HG03565 (cell line): ENCODE results near the gene PTGFRN.

ENCODE experiments used
- ATAC-seq: cut with Tn5 transposase; IDR thresholded peaks from one replicate; pipeline ENCODE4 v1.9.1; 2021; ENCODE audit warnings: mild to moderate bottlenecking, moderate library complexity; ENCODE audit not compliant: unreplicated experiment

Gene PTGFRN

GRCh38 chr1:116940814-116941599 lies 31.3 kb downstream of the PTGFRN start:
- ATAC-seq: no peak

GRCh38 chr1:116941670-116942069 lies 32.0 kb downstream of the PTGFRN start:
- ATAC-seq: no peak

DNA sequence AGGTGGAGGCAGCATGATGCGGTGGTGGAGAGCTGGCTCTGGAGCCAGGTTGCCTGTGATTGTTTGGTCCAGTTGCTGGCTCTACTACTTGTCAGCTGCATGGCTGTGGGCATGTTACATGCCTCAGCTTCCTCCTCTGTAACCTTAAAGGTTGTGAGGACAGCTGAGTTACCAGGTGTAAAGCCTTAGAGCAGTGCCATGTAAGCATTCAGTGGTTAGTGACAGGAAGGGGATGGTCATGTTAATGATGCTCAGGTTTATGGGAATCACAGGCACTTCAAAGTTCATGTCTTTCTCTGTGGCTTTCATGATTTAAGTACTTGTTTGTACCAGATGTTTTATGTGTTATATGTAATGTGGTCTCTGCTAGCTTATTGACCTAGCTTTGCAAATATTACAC lies 32.6 kb downstream of the PTGFRN start:
- no peak for ATAC-seq

- ATAC-seq: no peak
Measured at GRCh38 chr1:116943438-116943837, 33.7 kb downstream of the PTGFRN start.

- ATAC-seq: no peak
Measured at GRCh38 chr1:116944613-116945012, 34.9 kb downstream of the PTGFRN start.

DNA sequence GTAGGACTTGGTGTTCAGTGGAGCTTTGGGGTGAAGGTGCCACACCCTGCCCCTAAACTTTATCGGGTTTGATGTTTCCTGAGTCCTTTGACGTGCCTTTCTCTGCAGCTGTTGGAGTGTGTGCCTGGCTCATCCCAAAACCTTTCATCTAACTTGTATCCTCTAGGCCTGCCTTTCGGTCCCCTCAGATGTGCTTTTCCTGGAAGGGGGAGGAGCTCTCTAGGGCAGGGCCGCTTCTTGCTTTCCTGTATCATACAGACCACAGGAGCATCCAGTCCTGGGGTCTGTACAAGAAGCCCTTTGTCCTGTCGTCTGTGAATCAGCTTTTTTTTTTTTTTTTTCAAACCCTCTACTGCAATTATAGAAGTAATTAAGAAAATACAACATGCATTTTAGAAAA lies 35.7 kb downstream of the PTGFRN start:
- ATAC-seq: no peak

- no peak for ATAC-seq
Measured at GRCh38 chr1:116945996-116946395, 36.3 kb downstream of the PTGFRN start.

DNA sequence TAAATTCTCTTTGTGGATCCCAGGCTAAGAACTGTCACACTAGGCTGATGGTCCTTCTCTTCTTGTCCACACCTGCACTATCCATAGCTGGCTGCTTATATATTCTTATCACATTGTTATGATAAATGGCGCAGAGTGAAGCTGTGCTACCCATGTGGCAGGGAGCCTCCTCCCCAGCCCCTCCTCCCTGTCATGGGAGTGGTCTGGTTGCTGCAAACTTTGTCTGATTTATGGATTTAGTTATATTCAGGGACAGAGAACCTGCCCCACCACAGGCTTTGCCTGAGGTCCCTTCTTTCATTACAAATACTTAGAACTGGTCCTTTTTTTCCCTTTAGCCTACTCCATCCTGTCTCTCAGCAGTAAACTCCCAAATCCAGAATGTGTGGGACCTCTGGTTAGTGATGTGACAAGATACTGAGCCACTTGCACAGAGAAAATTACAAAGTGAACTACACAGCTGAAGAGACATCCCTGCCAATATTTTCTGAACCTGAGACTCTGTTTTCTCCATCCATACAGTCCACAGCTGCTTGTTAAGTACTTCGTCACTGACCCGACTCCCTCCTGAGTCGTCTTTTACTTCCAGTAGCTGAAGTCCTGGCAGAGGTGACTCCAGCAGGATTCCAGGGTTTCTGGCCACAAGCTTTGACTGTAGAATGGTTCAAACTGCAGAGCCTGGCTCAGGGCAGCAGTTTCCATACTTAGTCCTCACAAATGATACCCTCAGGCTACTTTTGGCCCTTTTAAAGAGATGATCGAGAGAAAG lies 37.6 kb downstream of the PTGFRN start:
- ATAC-seq: no peak

- no peak for ATAC-seq
Measured at GRCh38 chr1:116948046-116948445, 38.3 kb downstream of the PTGFRN start.

DNA sequence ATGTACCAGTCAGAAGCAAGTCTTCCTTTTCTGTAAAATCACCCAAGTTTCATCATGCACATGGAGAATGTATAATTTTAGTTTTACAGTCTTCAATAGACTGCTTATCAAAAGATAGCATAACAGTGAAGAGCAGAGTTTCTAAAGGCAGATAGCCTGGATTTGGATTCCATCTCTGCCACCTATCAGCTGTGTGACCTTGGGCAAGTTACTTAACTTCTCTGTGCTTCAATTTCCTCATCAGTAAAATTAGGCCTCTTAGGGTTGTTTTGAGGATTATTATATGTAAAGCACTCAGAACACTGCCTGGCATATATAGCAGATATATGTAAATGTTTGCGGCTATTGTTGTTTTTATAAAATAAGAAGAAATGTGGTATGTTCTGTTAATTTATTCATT lies 38.9 kb downstream of the PTGFRN start:
- ATAC-seq: no peak

GRCh38 chr1:116949213-116949985 lies 39.7 kb downstream of the PTGFRN start:
- ATAC-seq: no peak

- no peak for ATAC-seq
Measured at GRCh38 chr1:116950517-116951199, 40.9 kb downstream of the PTGFRN start.

DNA sequence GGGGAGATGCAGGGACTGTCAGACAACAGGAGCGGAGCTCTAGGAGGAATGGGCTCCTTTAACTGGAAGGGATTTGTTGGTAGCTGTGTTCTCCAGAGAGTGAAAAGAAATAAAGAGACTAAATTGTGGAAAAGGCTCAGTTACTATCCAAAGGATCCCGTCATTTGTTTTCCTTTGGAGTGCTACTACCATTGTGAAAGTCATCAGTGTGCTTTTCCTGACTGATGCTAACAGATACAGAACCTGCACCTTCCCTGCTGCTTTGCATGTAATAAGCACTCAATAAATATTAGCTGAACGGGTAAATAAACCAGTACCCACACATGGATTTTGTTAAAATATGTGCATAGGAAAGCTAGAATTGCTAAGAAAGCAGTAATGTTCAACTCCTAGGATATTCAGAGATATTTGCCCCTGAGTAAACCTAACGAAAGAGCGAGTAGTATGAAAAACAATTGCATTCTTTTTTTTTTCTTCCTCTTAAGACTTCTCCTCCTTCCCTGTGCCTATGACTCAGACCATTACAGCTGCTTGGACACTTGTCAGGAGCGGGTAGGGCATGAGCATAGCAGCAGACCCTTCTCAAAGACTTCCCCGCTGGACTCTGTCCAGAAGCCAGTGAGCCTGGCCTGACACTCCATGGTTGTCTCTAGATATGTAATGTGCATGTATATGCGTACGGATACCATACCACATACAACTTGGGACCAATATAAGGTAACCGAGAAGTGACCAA lies 41.7 kb downstream of the PTGFRN start:
- no peak for ATAC-seq

DNA sequence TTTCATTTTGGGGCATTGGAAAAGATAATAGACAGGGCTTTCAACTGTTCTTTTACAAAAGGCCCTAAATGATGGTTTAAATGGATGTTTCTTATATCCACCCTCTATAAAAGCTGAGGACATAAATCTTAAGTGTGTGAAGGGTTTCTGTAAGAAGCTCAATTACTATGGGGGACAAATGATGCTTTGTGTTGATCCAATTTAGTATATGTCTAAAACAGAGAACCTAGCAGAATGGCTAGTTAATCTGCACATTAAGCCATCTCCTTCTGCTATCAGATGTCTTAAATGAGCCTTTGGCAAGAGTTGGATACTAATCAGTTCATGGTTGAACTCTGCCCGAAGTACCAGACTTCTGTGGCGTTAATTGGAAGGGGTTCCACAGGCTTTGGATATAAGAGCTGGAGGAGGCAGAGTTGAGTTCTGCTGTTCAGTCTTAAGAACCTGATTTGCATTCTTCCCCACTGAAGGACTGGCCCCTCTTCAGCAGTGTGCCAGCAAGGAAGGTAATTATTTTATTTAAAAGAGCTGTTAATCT lies 43.1 kb downstream of the PTGFRN start:
- ATAC-seq: no peak

DNA sequence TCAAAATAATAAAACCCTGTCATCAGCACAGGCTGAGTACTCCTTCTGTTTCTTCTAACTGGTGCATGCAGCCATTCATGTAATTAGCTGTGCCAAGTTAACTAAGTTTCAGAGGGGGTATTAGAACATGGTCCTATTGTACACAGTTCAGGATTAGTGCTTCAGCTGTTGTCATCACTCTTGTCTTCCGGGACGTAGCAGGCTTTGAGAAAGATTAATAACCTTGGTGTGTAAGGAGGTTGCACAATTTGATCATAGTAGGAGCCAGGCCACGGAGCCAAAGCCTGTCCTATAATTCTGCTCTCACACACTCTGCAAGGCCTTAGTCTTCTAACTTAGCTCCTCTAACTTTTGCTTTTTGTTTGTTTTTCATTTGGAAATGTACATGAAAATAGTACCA lies 44.7 kb downstream of the PTGFRN start:
- ATAC-seq: no peak

DNA sequence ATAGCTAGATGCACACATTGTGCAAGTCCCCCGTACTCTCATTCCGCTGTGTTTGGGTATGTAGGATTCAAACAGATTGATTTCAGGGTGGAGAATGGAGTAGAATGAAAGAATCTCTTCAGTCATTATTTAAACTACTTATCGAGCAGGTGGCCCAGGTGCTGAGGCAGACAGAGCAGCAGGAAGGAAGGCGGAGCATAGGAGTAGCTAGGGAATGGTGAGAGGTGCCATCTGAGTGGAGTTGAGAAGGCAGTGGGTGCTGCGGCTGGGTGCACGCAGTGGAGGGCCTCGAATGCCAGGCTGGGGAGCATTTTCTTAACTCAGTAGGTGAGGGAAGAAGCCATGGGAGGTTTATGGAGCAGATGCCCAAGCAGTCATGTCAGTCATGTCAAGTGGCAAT lies 46.7 kb downstream of the PTGFRN start:
- ATAC-seq: no peak

DNA sequence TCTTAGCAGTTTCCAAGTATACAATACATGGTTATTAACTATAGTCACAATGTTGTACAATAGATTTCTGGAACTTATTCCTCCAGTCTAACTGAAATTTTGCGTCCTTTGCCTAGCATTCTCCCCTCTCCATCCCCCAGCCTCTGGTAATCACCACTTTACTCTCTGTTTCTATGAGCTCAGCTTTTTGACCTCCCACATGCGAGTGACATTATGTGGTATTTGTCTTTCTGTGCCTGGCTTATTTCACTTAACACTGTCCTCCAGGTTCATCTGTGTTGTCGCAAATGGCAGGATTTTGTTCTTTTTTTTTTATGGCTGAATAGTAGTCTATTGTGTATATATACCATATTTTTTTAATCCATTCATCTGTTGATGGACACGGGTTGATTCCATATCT lies 47.9 kb downstream of the PTGFRN start:
- ATAC-seq: no peak

DNA sequence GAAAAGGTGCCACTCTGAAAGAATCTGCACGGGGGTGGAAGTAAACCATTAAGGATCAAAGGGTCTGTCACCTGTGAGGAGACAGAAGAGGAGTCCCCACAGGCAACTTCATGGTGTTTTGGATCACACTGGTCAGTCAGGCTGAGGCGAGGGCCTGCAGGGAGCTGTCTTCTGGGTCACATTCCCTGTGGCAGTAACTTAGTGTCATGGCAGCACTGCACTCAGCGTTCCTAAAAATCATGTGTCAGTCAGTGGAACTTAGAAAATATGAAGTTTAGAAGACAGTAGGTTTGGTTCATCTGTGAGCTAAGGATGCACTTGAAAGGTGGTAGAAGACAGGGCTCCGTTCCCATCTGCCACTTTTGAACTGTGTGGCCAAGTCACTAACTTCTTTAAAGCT lies 48.4 kb downstream of the PTGFRN start:
- no peak for ATAC-seq

DNA sequence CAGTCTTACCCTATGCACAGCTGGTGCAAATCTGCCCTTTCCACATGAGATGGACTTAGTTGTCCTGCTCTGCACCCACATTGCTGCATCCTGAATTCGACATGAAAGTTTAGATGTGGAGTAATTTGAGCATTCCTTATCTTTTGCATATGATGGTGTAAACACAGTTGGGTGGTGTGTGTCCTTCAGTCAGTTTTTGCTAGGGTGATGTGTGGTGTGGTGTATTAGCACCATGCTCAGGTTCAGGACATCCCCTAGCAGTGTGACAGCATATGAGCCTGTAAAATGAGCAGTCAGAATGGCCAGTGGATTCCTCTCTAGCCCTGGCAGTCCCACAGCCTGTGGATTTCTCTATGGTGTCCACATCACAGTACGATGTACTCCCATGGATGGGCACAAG lies 49.3 kb downstream of the PTGFRN start:
- ATAC-seq: no peak

- no peak for ATAC-seq
Measured at GRCh38 chr1:116961606-116962005, 51.9 kb downstream of the PTGFRN start.
